ENCODE results near the gene RIMBP3C.
"Not testable (repeated sequence)": the region's sequence is repeated elsewhere in the genome, so short reads cannot be mapped to it uniquely, and the experiment has no call there.

Gene RIMBP3C

DNA sequence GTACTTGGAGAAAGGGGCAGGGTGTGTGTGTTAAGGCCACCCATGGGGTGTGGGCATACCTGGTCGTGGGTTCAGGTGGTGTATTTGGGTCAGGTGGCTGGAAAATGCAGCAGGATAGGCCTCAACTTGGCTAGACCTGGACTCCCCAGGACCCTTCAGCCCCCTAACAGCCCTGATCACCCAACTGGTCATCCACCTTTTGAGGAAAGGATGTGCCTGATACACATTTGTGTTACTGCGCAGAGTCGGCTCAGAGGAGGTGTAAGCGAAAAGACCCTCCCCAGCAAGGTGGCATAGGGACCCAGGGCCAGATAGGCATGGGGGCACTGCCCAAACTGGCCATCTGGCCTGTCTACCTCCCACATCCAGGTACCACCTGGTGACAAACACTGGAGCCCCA is at the start of gene RIMBP3C:
Gene RIMBP3C, minus strand, starts transcription at position 101 of the 400 bp plus-strand sequence. CDS start 485 bp downstream, outside the sequence.
- DNase-seq: not testable (repeated sequence)

DNA sequence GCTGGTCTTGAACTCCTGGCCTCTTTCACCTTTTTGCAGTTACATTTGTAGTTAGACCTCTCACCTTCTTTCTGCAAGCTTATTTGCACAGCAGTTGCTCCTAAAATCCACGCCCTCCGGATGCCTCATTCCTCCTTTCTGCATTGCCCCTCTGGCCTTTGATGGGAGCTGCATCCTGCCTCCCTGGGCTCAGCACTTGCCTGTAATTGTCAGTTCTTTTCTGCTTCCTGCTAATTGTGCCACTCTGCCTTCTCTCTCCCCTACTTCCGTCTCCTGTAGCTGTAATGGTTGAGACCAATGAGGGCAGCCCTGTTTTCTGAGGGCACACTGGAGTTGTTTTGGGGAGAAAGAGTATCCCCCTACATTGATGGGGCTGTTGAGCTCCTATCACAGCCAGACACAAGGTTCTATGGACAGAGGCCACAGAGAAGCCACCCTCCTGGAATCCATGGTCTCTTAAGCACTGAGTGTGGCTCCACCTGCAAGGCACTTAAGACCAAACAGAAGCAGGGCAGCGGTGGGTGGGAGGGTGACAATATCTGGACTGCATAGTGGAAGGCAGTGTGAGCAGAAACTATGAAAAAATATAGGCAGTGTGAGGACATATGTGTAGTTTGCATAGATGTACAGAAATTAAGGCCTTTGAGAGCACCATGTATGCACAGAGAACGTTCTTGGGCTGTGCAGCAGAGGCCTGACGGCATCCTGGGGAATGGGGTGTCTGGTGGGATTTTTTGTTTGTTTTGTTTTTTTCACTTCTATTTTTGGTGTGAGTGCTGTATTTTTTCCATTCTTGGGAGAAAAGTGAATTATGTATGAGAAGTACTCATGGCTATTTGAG is 48.0 kb upstream of the RIMBP3C start:
- no peak for DNase-seq

DNA sequence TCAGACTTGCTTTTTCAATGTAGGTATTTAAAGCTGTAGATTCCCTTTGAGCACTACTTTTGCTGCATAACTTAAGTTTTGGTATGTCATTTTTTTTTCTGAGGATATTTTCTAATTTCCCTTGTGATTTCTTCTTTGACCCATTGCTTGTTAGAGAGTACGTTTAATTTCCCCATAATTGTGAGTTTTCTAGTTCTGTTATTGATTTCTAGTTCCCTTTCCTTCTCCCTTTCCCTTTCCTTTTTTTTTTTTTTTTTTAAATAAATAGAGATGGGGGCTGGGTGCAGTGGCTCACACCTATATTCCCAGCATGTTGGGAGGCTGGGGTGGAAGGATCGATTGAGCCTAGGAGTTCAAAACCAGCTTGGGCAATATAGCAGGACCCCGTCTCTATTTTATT is 47.0 kb upstream of the RIMBP3C start:
- no peak for DNase-seq

DNA sequence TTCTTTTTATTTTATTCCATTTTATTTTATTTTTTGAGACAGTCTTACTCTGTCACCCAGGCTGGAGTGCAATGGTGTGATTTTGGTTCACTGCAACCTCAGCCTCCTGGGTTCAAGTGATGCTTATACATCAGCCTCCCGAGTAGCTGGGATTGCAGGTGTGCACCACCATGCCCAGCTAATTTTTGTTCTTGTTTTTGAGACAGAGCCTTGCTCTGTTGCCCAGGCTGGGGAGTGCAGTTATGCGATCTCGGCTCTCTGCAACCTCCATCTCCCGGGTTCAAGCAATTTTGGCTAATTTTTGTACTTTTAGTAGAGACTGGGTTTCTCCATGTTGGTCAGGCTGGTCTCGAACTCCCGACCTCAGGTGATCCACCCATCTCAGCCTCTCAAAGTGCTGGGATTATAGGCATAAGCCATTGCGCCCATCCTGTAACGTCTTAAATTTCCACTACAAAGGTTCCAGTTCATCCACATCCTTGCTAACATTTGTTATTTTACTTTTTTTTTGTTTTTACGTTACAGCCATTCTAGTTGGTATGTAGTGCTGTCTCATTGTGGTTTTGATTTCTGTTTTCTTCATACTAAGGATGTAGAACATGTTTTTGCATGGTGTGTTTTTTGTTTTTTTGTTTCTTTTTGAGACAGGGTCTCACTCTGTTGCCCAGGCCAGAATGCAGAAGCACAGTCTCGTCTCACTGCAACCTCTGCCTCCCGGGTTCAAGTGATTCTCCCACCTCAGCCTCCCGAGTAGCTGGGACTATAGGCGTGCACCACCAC is 45.3 kb upstream of the RIMBP3C start:
- not testable (repeated sequence) for DNase-seq

DNA sequence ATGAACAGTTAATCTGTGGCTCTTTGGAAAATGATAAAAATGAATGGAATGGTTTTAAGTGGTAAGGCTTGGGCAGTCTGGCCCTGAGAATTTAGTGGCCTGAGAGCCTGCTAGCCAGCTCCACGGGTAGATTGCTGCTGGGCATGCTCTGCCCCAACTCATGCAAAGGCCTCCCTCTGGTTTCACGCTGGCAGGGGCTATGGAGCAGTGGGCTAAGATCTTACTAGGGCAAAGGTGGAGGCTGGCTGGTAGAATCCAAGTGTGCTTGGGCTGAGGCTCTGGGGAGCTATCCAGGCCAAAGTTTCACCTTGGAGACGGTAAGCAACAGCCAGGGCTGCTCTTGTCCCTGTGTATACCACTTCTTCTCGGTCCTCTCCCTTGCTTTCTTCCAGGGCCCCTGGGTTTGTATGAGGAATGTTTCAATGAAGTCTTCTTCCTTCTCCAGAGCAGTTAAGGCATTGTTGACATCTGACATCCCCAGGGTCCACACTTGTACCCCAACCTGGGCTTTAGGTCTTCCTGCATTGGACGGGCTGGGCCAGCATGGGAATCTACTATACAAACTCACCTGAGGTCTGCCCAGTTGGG is 43.7 kb upstream of the RIMBP3C start:
- DNase-seq: no peak

DNA sequence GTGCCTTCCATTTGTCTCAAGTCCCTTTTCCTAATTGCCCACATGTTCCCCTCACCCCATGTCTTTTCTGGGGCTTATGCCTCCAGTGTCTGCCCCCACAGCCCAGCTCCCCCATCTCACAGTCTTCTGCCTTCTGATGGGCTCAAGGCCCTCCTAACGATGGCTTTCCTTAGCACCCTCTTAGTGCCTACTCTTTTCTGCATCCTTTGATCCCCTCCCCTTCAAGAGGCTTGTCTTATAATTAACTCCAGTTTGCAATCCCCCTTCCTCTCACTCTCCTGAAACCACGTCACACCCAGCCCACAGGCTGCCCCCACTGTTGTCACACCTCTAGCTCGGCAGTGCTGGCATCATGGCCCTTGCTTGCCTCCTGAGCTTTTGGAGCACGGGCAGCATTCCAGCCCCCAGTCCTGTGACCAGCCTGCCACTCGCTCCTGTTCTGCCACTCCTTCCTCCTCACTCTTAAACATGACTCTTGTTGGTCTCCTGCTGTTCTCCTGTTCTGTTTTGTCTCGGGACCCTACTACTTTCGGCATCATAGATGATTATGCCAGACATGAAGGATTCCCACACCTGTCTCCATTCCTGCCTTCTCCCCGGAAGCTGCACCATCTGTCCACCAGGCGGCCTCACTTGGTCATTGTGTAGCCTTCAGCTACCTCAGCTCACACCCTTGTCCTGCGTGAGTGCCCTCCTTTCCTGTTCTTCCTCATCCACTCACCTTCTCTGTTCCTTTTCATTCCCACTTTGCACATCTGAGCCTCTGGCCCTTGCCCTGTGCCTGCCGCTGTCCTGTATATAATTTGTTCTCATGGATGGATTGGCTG is 42.4 kb upstream of the RIMBP3C start:
- no peak for DNase-seq

DNA sequence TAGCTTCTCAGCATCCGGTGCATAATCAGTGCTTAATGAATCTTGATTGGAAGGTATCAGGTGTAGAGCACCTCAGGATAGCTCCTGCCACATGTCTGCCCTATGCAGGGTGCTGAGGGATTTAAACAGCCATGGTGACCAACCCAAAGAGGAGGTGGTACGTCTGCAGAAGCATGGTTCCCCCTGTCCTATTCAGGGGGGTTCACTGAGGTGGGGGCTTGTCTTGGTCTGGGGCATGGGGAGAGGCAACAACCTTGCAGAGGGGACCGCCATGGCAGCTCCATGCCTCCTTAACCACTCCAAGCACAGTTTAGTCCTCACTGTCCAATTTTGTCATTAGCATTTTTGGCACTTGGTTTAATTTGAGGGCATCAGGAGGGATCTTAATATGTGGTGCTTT is 41.2 kb upstream of the RIMBP3C start:
- DNase-seq: no peak

GRCh38 chr22:21591695-21592094 is 40.4 kb upstream of the RIMBP3C start:
- DNase-seq: no peak

- no peak for DNase-seq
Observed at GRCh38 chr22:21590809-21591641, 39.8 kb upstream of the RIMBP3C start.

DNA sequence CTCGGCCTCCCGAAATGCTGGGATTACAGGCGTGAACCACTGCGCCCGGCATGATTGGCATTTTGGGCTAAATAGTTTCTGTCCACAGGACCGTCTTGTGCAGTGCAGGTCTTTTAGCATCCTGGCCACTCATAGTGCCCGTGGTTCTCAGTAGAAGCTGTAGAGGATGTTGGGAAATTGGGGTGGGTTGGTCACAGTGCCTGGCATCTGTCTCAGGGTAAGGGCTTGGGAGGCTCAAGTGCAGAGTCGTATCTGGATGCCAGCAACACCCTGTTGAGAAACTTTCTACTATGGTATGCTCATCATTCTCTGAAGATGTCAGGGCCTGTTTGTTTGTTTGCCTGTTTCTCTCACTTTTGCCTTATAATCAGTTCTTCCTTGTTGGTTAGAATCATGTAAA is 38.1 kb upstream of the RIMBP3C start:
- DNase-seq: no peak

DNA sequence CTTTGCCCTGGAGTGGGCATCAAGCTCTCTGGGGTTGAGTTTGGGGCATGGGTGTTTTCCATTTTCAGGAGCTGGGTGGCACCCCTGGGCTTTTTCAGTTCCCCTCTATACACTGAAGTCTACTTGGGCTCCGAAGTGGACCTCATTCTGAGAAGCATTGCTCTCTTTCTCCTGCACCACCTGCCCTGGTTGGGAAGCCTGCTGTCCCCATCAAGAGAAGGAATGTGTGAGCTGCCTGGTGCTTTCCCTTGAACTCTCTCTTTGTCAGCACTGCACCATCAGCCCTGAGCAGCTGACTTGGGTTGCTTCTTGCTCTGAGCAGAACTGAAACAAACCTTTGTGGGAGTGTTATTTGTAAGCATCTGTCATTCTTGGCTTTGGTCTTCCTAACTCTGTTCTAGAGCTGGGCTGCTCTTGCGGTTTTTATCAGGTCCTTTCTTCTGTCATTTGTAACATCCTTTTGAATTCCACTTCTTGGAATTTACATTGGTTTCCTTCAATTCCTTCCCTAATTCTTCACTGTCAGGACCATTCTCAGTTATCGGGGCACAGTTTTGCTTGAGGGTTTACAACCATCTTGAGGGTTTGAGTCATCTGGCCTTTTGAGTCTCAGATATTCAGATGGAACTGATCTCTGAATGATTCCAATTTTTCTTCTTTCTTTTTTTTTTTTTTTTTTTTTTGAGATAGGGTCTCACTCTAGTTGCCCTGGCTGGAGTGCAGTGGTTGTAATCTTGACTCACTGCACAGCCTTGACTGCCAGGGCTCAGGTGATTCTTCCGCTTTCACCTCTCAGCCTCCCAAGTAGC is 36.7 kb upstream of the RIMBP3C start:
- no peak for DNase-seq

DNA sequence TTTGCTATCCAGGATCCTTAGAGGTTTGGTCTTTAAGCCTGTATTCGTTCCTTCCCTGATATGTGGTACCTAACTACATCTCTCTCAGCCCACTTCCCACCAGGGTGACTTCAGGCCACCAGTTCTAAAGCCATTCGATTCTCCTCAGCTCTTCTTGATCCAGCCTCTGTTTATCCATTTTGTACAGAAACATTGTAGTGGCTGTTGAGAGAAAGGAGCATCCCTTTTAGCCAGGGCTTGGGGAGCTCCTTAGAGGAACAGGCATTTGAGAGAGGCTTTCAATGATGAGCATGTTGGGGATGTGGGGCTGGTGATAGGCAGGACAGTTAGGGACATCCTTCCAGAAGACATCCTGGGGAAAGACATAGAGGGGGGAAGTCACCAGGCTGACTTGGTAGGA is 34.1 kb upstream of the RIMBP3C start:
- DNase-seq: no peak

DNA sequence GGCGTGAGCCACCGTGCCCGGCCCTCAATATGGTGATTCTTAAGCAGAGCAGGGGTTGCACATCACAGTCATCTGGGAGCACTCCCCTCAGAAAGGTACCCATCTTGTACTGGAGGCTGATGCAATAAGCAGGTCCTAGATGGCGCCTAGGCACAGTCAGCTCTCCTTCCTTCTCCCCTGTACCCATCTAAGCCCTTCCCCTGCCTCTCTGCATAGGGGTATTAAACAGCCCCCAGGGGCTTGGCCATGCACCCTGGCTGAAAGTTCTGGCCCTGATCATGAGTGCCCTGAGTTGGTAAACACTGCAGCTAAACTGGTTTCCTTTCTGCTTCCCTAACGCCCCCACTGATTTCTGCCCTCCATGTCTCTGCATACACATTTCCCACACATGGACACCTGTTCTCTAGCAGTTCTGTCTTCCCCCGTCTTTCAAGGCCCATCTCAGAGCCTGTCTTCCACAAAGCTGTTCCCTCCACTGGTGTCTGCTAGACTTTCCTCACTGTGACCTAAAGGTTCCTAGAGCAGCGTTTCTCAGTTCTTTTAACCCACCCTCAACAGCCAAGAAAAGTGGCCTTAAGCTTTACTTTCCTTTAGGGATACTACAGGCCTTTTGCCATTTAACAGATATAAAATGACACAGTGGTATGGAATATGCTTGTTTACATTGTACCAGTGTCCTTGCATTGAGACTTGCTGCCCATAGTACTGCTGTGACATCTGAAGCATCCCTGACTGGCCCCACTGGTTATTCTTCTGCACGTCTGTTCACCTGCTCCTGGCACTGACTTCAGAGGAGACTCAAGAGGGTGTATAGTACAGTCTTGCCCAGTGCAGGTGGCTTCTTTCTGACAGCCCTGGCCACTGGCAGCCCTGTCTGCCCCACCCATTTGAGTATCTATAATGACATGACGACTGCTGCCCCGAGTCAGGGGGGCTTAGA is 31.8 kb upstream of the RIMBP3C start:
- no peak for DNase-seq

DNA sequence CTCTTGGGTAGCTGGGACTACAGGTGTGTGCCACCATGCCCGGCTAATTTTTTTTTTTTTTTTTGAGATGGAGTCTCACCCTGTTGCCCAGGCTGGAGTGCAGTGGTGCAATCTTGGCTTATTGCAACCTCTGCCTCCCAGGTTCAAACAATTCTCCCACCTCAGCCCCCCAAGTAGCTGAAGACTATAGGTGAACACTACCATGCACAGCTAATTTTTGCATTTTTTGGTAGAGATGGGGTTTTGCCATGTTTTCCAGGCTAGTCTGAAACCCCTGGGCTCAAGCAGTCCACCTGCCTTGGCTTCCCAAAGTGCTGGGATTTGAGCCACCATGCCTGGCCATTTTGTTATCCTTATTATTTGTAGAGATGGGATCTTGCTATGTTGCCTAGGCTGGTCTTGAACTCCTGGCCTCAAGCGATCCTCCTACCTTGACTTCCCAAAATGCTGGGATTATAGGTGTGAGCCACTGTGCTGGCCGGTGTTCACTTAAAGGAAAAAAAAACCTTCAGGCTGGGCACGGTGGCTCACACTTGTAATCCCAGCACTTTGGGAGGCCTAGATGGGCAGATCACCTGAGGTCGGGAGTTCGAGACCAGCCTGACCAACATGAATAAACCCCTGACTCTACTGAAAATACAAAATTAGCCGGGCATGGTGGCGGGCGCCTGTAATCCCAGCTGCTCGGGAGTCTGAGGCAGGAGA is 29.9 kb upstream of the RIMBP3C start:
- not testable (repeated sequence) for DNase-seq

- DNase-seq: not testable (repeated sequence)
Observed at GRCh38 chr22:21580623-21581007, 29.4 kb upstream of the RIMBP3C start.

DNA sequence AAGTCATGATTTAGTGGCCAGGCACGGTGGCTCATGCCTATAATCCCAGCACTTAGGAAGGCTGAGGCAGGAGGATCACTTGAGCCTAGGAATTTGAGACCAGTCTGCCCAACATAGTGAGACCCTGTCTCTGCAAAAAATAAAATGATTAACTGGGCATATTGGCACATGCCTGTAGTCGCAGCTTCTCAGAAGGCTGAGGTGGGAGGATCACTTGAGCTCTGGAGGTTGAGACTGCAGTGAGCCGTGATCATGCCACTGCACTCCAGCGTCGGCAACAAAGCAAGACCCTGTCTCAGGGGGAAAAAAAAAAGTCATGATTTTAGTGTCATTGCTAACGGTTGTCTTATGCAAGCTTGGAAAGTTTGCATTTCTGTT is 28.2 kb upstream of the RIMBP3C start:
- DNase-seq: no peak

- DNase-seq: no peak
Observed at GRCh38 chr22:21573750-21574494, 22.7 kb upstream of the RIMBP3C start.

DNA sequence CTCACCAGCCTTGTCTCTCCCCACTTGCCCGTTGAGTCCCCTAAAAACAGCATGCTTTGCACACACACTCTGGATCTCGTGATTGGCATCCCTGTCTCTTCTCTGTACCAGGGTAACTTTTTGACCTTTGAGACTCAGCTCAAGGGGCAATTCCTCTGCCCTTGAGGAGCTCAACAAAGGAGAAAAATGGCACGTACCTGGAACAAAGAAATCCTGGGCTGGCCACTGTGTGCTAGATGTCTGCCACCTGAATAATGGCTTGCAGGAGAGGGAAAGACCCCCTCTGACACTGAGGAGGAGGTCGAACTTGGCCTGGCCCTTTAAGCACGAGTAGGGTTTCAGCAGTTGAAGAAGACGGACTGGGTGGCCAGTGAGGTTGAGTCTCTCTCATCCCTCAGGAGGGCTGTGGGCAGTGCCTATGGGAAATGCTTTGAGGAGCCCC is 22.1 kb upstream of the RIMBP3C start:
- no peak for DNase-seq

All from NCI-H1092 (cell line).